OCI-LY1 (cell line): ENCODE data around the gene COX6B1.

Experiments used
- EZH2 ChIP-seq: fragments of 200-600 bp; sonication (generic), shearing (Covaris generic); IDR thresholded peaks from 2 replicates; pipeline ENCODE4 v1.8.0; 2017; ENCODE audit warnings: borderline replicate concordance, mixed run types, mild to moderate bottlenecking, antibody characterized with exemption, low read length, moderate library complexity, mixed read lengths
- TF ChIP-seq, protein P1 (sequence below): fragments of 200-600 bp; sonication (generic), shearing (Covaris generic); IDR thresholded peaks from 2 replicates; pipeline ENCODE4 v1.5.1; 2017; ENCODE audit warnings: mild to moderate bottlenecking, antibody characterized with exemption, low read length, moderate library complexity, mixed read lengths

DNA sequence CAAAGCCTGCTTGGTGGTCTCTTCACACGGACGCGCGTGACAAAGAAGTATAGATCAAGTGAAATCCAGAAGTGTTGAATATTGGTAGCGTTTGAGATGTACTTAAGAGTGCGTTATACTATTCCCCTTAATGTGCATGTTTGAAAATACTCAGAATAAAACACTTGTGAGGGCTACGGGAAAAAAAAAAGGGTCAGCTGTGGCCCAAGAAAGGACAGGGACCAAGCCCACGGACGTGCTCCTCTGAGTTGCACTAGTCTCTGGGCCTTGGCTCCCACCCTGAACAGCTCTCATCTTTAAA lies 19.9 kb upstream of the COX6B1 start:
- TF ChIP-seq, protein P1, sequence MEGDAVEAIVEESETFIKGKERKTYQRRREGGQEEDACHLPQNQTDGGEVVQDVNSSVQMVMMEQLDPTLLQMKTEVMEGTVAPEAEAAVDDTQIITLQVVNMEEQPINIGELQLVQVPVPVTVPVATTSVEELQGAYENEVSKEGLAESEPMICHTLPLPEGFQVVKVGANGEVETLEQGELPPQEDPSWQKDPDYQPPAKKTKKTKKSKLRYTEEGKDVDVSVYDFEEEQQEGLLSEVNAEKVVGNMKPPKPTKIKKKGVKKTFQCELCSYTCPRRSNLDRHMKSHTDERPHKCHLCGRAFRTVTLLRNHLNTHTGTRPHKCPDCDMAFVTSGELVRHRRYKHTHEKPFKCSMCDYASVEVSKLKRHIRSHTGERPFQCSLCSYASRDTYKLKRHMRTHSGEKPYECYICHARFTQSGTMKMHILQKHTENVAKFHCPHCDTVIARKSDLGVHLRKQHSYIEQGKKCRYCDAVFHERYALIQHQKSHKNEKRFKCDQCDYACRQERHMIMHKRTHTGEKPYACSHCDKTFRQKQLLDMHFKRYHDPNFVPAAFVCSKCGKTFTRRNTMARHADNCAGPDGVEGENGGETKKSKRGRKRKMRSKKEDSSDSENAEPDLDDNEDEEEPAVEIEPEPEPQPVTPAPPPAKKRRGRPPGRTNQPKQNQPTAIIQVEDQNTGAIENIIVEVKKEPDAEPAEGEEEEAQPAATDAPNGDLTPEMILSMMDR = no peak
- TF ChIP-seq EZH2 = no peak
